Iris pigment epithelial cell (primary cell): Measurements from ENCODE around the gene BRCA2.

Experiments used
- DNase-seq: peaks from one replicate; pipeline ENCODE4 v3.0.0-alpha.2; 2011; ENCODE audit warnings: low read depth

Gene BRCA2

DNA sequence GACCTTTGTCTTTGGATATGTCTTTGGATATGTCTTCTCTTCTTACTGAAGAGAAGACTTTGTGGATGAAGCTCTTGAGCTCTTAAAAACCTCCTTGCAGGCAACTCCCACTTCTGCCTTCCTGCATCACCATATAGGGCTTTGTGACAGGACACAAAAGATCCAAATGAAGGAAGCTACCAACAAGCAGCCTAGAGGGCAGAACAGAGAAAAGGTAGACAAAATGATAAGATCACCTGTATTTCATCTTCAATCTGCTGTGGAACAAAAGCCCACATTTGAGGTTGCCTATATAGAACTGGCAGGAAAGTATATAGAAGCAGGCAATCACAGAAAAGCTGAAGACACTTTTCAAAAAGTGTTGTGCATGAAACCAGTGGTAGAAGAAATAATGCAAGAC lies 70.1 kb downstream of the BRCA2 start:
- no peak for DNase-seq

DNA sequence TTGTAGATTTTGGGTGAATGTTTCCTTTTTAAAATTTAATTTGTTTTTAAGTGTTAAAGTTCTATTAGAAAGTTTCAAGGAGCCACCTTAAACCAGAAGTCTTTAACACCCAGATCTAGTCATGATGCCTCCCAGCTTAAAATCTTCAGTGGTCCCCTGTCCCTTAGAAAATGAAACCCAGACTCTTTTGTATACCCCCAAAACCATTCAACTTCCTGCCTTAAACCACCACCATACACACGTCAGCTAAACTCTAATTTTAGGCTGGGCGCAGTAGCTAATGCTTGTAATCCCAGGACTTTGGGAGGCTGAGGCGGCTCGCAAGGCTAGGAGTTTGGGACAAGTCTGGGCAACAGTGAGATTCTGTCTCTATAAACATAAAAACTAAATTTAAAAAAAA lies 74.7 kb downstream of the BRCA2 start:
- no peak for DNase-seq

DNA sequence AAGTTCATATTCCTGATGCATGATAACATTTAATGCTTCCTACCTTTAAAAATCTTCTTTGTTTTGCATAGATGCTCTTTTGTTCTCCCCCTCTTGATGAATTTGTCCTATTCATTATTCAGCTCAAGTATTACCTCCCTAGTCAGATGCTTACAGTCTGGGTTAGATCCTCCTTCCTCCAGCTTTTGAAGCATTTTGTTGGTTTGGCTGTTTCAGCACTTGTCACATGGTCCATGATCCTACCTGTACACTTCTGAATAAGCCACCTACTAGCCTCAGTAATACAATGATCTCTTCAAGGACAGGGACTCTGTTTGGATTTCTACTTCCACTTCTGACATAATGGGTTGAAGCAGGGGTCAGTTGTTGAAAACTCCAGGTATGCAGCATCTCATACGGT lies 75.2 kb downstream of the BRCA2 start:
- DNase-seq: no peak

DNA sequence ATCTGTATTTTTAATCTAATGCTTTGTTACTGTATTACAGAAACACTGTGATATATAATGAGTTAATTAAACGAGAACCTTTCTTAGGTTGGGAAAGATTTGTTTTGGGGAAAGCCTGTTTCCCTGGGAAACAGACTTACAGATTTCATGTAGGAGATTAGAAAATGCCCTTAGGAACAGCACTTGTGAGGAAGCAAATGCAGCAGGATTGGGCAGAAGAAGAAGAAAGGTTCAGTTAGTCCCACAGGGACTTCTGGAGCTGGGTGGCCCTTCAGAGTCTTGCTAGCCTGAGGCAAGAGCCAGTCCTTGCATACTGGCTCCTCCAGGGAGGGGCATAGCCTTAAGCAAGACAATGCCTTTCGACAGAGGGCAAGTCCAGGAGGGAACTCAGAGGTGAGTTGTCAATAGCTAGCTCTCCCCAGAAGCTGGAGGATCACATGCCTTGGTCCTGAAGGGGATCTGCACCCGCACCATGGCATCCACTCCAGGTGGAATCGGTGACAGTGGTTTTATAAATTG lies 75.9 kb downstream of the BRCA2 start:
- no peak for DNase-seq

DNA sequence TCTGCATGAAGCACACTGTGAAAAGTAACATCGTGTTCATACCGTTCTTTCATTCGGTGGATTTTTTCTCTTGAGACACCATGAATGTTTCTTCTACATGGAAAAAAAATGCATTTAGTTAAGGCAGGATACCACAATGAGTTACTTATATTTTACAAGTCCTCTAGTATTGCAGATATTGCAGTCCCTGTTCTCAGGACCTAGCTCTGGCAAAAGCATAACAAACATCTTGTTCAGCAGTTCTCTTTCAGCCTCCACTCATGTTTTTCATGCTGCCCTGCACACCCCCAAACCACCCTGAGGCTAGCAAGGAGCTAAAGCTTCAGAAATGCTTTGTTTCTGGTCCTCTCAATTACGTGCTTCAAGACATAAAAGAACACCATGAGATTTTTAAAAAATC lies 87.8 kb downstream of the BRCA2 start:
- no peak for DNase-seq

DNA sequence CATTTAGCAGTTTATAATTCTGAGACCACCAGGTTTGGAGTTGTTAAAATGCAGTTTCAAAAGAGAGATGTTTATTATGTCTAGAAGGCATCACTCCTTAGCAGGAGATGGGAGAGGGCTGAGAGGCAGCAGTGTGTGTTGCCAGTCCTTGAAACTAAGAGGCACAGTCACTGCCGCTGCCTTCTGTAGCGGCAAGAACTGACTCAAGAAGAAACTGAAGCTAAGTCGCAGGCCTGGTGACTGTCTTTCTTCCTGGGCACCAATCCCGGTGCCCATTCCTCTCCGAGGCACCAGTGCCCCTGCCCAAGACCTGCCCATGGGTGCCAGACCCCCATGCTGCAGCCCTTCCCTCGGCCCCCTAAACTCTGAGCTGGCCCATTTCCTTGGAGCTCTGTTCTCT lies 92.5 kb downstream of the BRCA2 start:
- no peak for DNase-seq

DNA sequence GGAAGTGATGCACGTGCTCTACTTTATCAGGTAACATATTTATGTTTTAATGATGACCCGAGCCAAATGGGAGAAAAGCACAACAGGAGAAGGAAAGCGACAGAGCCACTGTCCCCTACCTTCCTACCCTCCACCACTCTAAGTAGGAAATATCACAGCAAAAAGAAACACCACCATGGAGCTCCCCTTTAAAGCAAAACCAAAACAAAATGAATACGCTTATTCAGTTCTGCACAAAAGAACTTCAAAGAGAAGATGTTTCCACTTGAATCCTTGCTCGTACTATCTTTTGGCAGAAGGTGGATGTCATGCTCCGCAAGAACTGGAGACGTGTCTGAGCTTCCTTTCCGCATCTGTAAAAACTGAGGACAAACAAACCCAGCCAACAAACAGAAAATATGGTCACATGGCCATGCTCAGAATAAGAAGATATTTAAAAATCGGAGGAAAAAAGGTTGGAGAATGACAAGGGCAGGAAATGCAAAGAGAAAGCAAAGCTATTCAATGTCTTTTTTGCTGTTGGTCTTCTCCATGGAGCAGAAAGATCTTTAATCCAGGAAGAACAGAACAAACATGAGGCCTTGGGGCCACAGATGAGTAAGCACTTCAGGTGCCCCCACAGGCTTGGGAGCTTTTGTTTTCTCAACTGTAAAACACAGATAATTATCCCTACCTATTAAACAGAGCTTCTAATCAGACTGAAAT lies 93.1 kb downstream of the BRCA2 start:
- DNase-seq: no peak

DNA sequence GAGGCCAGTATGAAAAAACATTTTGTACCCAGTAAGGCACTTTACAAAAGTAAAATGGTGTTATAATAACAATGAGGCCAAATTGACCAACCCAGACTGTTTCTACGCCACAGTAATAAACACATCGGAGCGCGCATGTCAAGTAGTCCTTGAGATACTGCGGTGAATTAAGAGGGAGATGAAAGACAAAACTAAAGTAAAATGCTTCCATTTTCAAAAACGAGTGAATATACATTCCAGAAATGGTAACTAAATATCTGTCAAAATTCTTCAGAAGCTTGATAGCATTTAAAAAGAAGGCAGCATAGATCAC lies 93.6 kb downstream of the BRCA2 start:
- no peak for DNase-seq

DNA sequence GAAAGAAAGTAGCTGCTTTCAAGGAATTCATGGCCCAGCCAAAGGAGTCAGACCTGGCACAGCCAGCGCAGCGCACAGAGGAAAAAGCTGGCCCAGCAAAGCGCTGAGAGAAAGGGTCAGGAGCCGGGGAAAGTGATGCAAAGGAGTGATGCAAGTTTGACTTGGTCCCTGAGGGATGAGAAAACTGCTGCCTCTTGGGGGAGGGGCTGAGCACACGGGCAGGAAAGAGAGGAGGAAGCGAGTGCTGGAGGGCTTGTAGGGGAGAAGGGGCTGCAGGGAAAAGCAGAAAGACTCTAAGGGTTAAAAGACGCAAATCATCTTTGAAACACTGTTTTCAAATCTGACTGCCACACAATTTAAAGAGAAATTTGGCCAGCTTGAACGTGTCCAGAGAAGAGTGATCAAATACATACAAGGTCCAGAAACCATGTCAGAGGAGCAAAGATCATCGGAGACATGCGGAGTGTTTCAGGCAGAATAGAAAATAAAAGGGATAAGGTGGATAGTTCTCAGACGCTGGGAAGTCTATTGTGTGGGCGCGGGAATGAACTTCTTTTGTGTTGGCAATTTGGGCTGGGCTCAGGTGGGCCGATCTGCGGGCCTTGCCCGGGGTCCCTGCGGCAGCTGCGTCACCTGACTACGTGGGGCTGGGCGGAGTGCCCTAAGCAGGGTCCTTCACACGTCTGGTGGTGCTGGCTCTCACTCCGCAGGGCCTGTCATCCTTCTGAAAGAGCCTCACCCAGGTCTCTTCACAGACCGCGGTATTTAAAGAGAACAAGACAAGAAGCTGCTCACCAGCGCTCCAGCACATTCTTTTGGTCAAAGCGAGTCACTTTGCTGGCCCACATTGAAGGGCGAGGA lies 94.5 kb downstream of the BRCA2 start:
- peak; percentile 35 for DNase-seq

DNA sequence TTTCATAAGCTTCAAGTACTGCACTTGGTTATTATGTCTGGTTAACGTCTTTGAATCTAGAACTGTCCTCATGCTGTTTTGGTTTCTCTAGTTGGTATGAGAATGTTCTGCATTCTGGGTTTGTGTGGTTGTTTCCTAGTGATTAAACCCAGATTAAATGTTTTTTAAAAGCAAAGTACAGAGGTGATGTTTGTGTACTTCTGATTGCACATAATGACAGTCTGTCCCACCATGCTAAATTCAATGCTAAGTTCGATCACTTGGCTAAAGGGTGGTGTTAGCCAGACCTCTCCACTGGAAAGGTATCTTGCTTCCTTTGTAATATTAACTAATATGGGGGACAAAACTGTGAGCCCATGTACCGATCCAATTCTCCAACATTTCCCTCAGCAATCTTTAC lies 98.0 kb downstream of the BRCA2 start:
- no peak for DNase-seq

DNA sequence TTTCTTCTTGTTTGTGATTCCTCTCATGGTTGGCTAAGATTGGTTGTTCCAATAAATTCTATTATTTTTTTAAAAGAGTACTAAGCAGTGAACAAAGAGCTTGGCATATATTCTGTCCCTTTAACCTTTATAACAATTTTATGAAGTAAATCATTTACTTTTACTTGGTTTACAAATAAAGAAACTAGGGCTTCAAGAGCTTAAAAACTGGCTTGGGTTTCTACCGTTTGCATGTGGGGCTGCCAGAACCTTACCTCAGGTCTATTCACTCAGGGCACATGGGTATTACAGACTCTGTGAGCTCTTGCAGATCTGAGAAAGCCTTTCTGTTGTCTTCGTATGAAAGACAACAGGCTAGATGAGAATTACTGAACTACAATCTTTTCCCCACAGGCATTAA lies 99.3 kb downstream of the BRCA2 start:
- DNase-seq: no peak

DNA sequence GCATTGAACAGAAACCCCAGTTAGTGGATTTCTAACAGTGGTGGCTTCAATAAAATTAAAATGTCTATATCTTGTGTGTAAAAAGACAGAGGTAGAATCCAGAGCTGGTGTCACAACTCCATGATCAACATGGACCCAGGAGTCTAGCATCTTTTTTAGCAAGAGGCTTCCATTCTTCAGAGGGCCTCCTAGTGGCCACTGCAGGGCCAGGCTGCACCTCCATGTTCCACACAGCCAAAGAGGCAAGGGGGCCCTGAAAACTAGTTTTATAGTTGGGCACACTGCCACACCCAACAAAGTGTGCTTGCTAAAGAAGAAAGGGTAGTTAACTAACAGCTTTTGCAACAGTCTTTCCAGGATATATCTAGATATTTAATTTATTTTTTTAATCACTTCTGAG lies 99.7 kb downstream of the BRCA2 start:
- DNase-seq: peak; percentile 33

DNA sequence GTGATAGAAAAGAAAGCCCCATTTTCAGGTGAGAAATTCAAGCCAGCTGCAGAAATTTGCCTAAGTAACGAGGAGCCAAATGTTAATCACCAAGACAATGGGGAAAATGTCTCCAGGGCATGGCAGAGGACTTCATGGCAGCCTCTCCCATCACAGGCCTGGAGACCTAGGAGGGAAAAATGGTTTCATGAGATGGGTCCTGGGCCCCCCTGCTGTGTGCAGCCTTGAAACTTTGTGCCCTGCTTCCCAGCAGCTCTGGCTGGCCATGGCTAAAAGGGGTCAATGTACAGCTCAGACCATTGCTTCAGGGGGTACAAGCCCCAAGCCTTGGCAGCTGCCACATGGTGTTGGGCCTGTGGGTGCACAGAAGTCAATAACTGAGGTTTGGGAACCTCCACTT lies 102.7 kb downstream of the BRCA2 start:
- DNase-seq: no peak

DNA sequence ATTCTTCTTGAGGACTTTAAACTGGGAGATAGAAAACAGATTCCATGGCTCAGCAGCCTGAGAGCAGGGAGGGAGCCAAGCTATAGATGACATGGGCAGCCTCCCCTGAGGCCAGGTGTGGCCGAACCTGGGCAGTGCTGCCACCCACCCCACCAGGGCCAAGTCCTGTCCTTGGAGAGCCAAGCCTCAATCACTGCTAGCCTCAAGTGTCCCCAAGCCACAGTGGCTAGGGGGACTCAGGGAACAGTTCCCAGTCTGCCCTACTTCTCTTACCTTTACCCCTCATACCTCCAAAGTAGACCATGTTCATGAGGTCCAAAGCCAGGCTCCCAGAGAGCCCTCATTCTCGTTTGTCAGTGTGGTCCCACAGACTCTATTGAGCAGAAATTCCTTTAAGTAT lies 104.6 kb downstream of the BRCA2 start:
- no peak for DNase-seq

DNA sequence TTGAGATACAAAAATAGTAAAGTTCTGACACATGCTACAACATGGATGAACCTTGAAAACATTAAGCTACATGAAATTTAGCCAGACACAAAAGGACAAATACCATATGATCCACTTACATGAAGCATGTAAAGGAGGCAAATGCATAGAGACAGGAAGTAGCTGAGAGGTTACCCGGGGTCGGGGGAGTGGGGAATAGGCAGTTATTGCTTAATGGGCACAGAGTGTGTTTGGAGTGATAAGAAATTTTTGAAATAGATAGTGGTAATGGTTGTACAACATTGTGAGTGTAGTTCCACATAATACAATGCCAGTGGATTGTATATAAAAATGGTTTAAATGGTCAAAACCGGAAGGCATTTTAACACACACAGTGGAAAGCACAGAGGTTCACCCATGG lies 108.3 kb downstream of the BRCA2 start:
- no peak for DNase-seq

DNA sequence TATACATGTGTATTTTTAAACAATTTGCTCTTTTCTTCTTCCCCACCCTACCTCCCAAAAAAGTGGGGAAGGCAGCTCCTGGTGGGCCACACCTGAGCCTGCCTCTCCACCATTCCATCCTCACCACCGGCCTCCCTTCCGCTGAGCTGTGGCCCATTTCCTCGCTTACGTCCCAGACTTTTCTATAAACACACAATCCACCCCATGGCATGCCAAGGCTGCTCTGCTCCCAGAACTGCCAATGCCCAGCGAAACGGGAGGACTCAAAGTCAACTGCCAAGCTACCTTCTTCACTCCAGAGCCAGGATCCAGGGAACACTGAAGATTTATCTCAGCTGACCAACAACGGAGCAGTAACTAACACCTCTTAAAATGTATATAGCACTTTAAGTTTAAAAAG lies 109.8 kb downstream of the BRCA2 start:
- no peak for DNase-seq

DNA sequence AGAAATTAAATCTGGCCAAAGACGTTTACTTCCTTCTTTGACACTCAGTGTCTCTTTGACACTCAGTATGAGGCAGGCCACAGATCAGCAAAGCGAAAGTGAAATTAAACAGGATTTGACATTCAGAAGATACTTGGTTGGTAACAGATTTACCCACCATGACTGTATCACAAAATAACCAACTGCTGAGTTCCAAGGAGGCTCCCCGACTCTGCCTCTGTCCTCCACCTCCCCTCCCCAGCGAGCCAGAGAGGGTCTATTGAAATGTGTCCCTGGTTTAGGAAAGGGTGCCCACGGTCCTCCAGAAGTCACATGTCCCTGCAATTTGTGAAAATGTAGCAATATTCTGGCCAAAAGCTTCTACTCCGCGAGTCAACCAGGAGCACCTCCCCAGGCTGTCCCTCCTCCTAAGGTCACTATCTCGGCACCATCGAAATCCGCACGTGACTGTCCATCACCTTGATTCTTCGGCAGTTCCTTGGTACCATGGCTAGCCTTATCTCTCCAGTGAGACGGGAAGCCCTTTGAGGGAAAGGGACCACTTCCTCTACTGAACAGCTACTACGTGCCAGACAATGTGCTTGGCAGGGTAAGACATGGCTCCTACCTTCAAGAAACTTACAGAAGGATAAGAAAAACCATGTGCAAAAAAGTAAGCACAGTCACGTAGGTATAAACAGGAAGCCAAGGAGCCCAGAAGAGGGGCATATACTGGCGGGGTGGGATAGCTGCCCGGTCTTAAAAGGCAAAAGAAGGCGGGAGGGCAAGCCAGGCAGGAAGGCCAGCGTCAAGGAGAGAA lies 111.1 kb downstream of the BRCA2 start:
- peak; percentile 18 for DNase-seq

DNA sequence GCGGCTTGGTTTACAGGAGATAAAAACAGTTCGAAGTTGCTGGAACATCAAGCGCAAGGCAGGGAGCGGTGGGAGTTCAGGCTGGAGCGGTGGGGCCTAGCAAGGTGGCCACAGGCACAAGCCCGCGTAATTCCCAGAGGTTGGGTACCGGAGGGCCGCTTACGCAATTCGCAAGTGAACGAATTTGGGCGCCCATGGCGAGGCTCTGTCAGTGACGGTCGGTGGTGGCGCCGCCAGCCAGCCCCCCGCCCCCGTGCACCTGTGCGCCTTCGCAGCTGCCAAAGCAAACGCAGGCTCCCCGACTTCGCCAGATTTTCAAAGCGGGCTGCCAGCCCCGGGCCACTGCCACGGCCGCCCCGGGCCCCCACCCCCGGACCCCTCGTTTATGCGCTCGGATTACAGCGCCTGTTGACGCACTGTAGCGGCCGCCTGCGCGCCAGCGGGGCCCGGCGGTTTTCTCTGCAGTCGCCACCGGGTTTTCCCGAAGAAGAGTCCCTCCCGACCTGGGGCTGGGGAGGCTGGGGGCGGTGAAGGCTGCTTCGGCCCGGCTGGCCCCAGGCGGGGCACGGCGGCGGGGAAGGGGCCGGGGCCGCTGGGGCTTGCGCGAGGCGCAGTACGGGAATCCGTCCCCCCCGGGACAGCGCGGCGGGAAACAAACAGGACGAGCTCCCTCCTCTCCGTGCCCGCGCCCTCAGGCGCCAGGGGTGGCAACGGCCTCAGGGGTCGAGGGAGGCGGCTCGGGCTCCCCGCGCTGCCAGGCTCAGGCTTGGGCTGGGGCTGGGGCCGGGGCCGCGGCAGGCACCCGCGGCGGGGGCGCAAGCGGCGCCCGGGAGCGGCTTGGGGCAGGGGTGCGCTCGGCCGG lies 111.9 kb downstream of the BRCA2 start:
- DNase-seq: peak; percentile 31

DNA sequence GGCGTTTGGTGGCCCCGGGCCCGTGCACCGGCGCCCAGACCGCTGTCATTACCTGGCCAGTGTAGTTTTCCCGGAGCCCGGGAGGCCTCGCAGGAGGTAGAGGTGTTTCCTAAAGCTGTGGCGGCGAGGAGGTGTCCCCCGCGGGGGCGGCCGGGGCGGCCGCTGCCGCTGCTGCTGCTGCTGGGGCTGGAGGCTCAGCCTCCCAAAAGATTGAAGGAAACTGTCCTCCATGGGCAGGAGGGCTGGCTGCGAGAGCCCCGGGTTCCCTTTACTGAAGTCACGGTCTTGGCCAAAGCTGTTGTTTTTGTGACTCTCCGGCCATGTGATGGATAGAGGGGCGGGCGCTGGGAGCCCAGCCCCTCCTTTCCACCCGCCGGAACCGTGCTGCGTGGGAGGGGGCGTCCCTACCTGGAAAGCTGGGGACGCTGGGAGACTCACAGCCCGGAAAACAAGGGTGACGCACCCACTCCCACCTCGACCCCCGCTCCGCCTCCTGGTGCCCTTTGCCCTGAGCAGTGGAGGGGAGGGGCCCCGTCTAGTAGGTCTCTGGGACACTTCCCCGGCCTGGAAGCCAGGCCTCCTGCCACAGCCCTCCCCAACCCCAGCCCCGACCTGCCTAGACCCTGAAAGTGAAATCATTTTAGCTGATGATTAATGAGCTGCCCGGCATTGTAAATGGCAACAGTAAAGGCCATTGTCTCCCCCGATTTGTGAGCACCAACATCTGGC lies 112.7 kb downstream of the BRCA2 start, which contains the start of gene N4BP2L1:
TSS of gene N4BP2L1 (minus strand) at position 279 of the 729 bp plus-strand sequence. CDS start at position 231, 48 bp downstream.
- DNase-seq: peak; percentile 26

DNA sequence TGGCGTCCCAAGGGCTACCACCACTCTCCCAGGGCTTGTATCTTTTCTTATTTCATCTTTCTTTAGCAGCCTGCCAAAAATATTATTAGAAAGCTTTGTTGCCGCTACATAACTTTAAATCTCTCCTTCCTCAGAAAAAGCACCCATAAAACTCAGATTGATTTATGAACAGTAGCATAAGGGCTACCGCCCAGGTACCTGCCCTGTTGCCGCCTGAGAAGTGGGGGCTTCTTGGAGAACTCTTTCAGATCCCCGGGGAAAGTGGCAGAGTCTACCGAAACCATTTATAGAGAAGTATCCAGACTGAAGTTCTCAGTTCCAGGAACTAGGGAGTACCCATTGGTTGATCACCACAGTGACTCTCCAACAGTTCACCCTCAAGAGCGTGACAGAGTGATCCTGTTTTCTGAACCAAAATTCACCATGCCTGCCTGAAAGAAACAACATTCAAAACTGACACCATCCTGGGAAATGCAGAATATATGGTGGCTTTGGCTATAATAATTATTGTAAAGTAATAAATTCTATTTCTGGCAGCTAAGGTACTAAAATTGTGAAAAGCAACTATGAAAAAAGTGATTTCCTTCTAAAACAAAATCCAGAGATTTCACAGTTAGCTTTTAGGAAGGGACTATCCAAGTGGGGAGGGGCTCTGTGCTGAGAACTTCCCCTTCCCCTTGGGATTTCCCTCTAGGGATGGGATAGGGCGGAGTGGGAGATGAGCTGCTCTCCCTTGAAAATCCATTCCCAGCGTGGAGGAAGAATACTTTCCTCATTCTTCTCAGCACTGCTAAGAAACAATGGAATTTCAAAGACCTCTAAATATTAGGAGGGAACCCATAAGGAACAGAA lies 113.5 kb downstream of the BRCA2 start:
- DNase-seq: no peak
